Vagina (tissue), 2 donors: ENCODE results near the gene DISP3. TPM values are rescaled to one million over a fixed set of nuclear protein-coding genes. Genes with fewer than 3 reads are reported as not detected.

Experiments
- DNase-seq, 2 donors: peaks; one replicate each; pipeline ENCODE4 v3.0.0-alpha.2; 2017; ENCODE audit errors: extremely low spot score in 2 of 2
- H3K27ac ChIP-seq: fragments of 200-600 bp; sonication (generic); one replicate; pipeline ENCODE4 v1.5.1; 2019
- H3K27me3 ChIP-seq: fragments of 200-600 bp; sonication (generic); one replicate; pipeline ENCODE4 v1.5.1; 2019
- H3K36me3 ChIP-seq, 2 donors: fragments of 200-600 bp; sonication (generic); one replicate each; pipeline ENCODE4 v1.5.1; 2017 to 2019
- H3K4me1 ChIP-seq: fragments of 200-600 bp; sonication (generic); one replicate; pipeline ENCODE4 v1.5.1; 2019
- H3K4me3 ChIP-seq, 2 donors: fragments of 200-600 bp; sonication (generic); 1 replicate in 1 of 2; 2 replicates in 1 of 2; pipeline ENCODE4 v1.5.1; 2016 to 2019
- H3K9me3 ChIP-seq: fragments of 200-600 bp; sonication (generic); one replicate; pipeline ENCODE4 v1.5.1; 2019
- POLR2A ChIP-seq, 2 donors: fragments of 450-650 bp; IDR thresholded peaks; one replicate each; pipeline ENCODE4 v1.6.1; 2017; ENCODE audit warnings: antibody characterized with exemption in 2 of 2, mild to moderate bottlenecking in 2 of 2, moderate library complexity in 2 of 2
- POLR2AphosphoS5 ChIP-seq, 2 donors: sonication (generic); formaldehyde crosslinking; IDR thresholded peaks; one replicate each; pipeline ENCODE4 v1.9.0; 2017; ENCODE audit warnings: antibody characterized with exemption in 2 of 2, mild to moderate bottlenecking in 2 of 2, low read depth in 1 of 2; ENCODE audit not compliant: insufficient read depth in 1 of 2
- intact Hi-C: fragments of 100-400 bp; cut with DNase I; formaldehyde crosslinking; loops from one replicate; pipeline ENCODE4 v1.15.1; 2023
- total RNA-seq: library from RNA; depleted of rRNA; stranded (reverse); fragments of >200 nt; gene quantifications from one replicate; pipeline ENCODE4 v1.2.3, GENCODE V29; 2016
- TF ChIP-seq, protein P1 (sequence below), 3 experiments: fragments of 450-650 bp in 2 of 3; fragments of 200-600 bp in 1 of 3; sonication (generic) in 1 of 3; IDR thresholded peaks; one replicate each; pipeline ENCODE4 v1.5.1; 2017 to 2019; ENCODE audit warnings: antibody characterized with exemption in 3 of 3, mild to moderate bottlenecking in 2 of 3, moderate library complexity in 2 of 3

Gene DISP3
- total RNA-seq, 1 donor from 2014 or later: not detected

DNA sequence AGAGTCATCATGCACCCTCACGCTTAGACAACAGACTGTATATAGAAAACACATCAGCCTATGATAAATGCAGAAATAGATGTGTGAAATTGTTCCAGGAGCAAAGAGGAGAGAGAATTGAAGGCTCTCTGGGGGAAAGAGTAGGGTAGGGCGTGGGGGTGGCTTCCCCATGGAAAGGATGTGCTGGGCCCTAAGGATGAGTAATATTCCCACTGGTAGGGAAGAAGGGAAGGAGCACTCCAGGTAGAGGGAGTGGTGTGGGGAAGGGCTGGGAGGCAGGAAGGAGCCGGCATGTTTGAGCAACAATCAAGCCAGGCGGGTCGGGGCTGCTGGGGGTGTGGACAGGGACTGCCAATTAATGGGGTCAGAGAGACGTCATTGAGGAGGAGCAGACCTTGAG is 10.1 kb upstream of the DISP3 start:
- Histone ChIP-seq H3K9me3 (no peaks in the 10 kb centered on the region), H3K4me3 (no peak overlapping the region), H3K27ac (no peak overlapping the region), H3K4me1 (no peaks in the 10 kb centered on the region), H3K27me3 (no peaks in the 10 kb centered on the region), H3K36me3 (no peaks in the 10 kb centered on the region)
- intact Hi-C loops: no loop called here
- TF ChIP-seq, protein P1, sequence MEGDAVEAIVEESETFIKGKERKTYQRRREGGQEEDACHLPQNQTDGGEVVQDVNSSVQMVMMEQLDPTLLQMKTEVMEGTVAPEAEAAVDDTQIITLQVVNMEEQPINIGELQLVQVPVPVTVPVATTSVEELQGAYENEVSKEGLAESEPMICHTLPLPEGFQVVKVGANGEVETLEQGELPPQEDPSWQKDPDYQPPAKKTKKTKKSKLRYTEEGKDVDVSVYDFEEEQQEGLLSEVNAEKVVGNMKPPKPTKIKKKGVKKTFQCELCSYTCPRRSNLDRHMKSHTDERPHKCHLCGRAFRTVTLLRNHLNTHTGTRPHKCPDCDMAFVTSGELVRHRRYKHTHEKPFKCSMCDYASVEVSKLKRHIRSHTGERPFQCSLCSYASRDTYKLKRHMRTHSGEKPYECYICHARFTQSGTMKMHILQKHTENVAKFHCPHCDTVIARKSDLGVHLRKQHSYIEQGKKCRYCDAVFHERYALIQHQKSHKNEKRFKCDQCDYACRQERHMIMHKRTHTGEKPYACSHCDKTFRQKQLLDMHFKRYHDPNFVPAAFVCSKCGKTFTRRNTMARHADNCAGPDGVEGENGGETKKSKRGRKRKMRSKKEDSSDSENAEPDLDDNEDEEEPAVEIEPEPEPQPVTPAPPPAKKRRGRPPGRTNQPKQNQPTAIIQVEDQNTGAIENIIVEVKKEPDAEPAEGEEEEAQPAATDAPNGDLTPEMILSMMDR (IDR thresholded peaks at IDR 0.05): no peak
- TF ChIP-seq POLR2A (IDR thresholded peaks at IDR 0.05): no peak
- TF ChIP-seq POLR2AphosphoS5 (IDR thresholded peaks at IDR 0.05; ENCODE audit: insufficient read depth in 1 of 2, low read depth in 1 of 2): no peak
- DNase-seq: no peak

DNA sequence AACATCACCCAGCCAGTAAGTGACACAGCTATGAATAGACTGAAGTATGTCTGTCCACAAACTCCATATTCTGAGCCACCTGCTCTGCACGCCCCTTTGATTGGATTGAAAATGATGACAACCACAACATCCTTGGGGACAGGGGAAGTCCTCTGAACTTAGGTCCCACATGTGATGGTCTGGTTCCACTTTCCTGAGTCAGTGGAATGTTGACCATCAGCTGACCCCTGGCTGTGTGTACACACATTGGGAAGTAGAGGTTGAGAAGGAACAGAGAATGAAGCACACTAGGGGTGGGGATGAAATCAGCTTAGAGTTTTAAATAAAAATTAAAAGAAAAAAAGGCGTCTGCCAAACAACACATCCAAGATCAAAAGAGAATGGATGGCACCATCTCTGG is 8.0 kb upstream of the DISP3 start:
- DNase-seq: no peak
- no peak overlapping the region for H3K4me3 ChIP-seq
- intact Hi-C loops: no loop called here
- no peaks in the 10 kb centered on the region for H3K27me3 ChIP-seq
- TF ChIP-seq, protein P1 (IDR thresholded peaks at IDR 0.05): no peak
- TF ChIP-seq POLR2A (IDR thresholded peaks at IDR 0.05) (no peak), POLR2AphosphoS5 (IDR thresholded peaks at IDR 0.05; ENCODE audit: insufficient read depth in 1 of 2, low read depth in 1 of 2) (no peak)
- H3K9me3 ChIP-seq: no peaks in the 10 kb centered on the region
- H3K27ac ChIP-seq: no peak overlapping the region
- no peaks in the 10 kb centered on the region for H3K4me1 ChIP-seq
- no peaks in the 10 kb centered on the region for H3K36me3 ChIP-seq

DNA sequence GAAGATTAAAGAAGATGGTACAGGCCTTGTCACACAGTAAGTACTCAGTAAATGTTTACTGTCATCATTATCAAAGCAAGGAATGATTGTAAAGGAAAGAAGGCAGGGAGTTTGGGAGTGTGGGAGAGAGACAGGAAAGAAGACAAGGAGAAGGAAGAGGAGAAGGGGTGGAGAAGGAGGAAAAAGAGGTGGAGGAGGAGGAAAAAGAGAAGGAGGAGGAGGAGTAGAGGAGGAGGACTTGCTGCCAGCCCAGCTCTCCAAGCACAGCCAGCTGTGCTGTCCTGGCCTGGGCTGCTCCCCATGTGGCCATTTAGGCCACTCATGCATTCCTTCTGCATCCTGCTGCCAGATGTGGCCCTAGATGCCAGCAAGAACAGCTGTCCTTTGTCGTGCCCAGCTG is 7.5 kb upstream of the DISP3 start:
- Histone ChIP-seq H3K4me3 (no peak overlapping the region), H3K9me3 (no peaks in the 10 kb centered on the region), H3K36me3 (no peaks in the 10 kb centered on the region), H3K27me3 (no peaks in the 10 kb centered on the region), H3K4me1 (no peaks in the 10 kb centered on the region), H3K27ac (no peak overlapping the region)
- DNase-seq: no peak
- intact Hi-C loops: no loop called here
- TF ChIP-seq POLR2AphosphoS5 (IDR thresholded peaks at IDR 0.05; ENCODE audit: insufficient read depth in 1 of 2, low read depth in 1 of 2): no peak
- TF ChIP-seq, protein P1 (IDR thresholded peaks at IDR 0.05): no peak
- TF ChIP-seq POLR2A (IDR thresholded peaks at IDR 0.05): no peak

DNA sequence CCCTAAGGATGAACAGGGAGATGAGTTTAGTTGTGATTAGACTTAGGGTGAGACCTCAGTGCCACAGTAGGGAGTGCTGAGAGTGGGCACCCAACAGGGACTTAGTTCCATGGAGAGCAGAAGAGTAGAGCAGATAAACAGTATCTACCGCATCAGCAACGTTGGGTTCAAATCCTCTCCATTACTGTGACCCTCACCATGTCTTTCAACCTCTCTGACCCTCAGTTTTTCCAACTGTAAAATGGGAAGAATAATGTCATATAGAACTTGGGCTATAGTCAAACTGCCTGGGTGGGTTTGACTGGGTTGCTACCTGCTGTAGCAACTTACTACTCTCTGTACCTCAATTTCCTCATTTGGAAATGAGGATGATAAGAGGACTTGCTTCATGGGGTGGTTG is 6.7 kb upstream of the DISP3 start:
- no peak overlapping the region for H3K27ac ChIP-seq
- H3K27me3 ChIP-seq: no peaks in the 10 kb centered on the region
- intact Hi-C loops: no loop called here
- H3K4me1 ChIP-seq: no peaks in the 10 kb centered on the region
- H3K9me3 ChIP-seq: no peaks in the 10 kb centered on the region
- no peak overlapping the region for H3K4me3 ChIP-seq
- TF ChIP-seq POLR2A (IDR thresholded peaks at IDR 0.05): no peak
- no peak for DNase-seq
- H3K36me3 ChIP-seq: no peaks in the 10 kb centered on the region

DNA sequence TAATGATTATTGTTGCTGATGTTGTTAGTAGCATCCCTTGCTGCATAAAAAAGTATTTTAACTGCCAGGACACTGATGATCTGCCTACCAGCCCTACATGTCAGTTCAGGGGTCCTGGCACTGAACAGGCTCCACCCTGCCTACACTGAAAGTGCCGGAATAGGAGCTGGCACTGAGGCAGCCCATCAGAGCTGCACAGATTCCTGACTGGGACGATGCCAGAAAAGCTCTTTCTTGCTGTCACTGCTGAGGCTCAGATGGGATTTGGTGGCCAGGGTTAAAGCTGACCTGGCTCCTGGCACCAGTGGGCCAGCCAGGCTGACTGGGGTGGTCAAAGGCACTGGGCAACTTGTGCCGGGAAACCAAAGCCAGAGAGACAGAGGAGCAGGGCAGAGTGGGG is 6.2 kb upstream of the DISP3 start:
- TF ChIP-seq POLR2A (IDR thresholded peaks at IDR 0.05) (no peak), POLR2AphosphoS5 (IDR thresholded peaks at IDR 0.05; ENCODE audit: insufficient read depth in 1 of 2, low read depth in 1 of 2) (no peak)
- TF ChIP-seq, protein P1 (IDR thresholded peaks at IDR 0.05): no peak
- Histone ChIP-seq H3K4me1 (no peaks in the 10 kb centered on the region), H3K27ac (no peak overlapping the region), H3K36me3 (no peaks in the 10 kb centered on the region), H3K27me3 (no peaks in the 10 kb centered on the region), H3K4me3 (no peak overlapping the region), H3K9me3 (no peaks in the 10 kb centered on the region)
- DNase-seq: no peak
- intact Hi-C loops: no loop called here
